Esophagus squamous epithelium (tissue), 4 donors: ENCODE data around the gene FFAR3.

Experiments
- CTCF ChIP-seq, 6 experiments: fragments of 450-650 bp in 4 of 6; fragments of 200-600 bp in 2 of 6; sonication (generic) in 2 of 6; IDR thresholded peaks; one replicate each; pipeline ENCODE4 v1.5.1; 2016 to 2019; ENCODE audit warnings: antibody characterized with exemption in 6 of 6, mild to moderate bottlenecking in 4 of 6, moderate library complexity in 4 of 6
- POLR2A ChIP-seq, 4 donors: fragments of 450-650 bp; IDR thresholded peaks; one replicate each; pipeline ENCODE4 v1.6.1; 2017; ENCODE audit warnings: antibody characterized with exemption in 4 of 4, mild to moderate bottlenecking in 4 of 4, moderate library complexity in 3 of 4

- no peak for TF ChIP-seq CTCF (IDR thresholded peaks at IDR 0.05)
- TF ChIP-seq POLR2A (IDR thresholded peaks at IDR 0.05), result no peak
Observed at GRCh38 chr19:35351411-35352176, 6.7 kb upstream of the FFAR3 start.
